ENCODE results near the gene NEDD4. TPM values are rescaled to one million over a fixed set of nuclear protein-coding genes. Genes with fewer than 3 reads are reported as not detected.
A peak's percentile ranks its signal among the peaks of the same experiment; 100 is the strongest.

Gene NEDD4
- total and polyA plus RNA-seq, 2 of the 4 experiments (the other 2 are of a cell fraction), result 27.4 to 80.7 TPM

- H2BK15ac ChIP-seq (ENCODE audit: low read depth, low read length), result no peak overlapping the region
- BruUV-seq (replicated peaks), result no TSS peak
- H3K79me1 ChIP-seq (ENCODE audit: low read depth in 1 of 2, low read length in 2 of 2), result peaks cover 2 to 34% of the 10 kb centered on the region in 2 experiments
- no peak overlapping the region for H3K14ac ChIP-seq (replicated peaks; ENCODE audit: low read depth, low read length)
- ATAC-seq (ENCODE audit: low read depth) (no peak), DNase-seq (no peak)
- H3K4me2 ChIP-seq (ENCODE audit: low read depth, low read length), result no peak overlapping the region
- H2AK5ac ChIP-seq (ENCODE audit: low read depth, low read length), result no peak overlapping the region
- intact Hi-C loops (cut with micrococcal nuclease), result loop anchor here (5.0 kb wide), 1 partner anchor 40 kb away; no protein-coding TSS in a partner anchor
- dilution Hi-C loops (cut with HindIII; ENCODE audit: low sequenced_read_pairs, unreplicated experiment), result no loop called here
- no peak overlapping the region for H2AFZ ChIP-seq (replicated peaks; ENCODE audit: low read length, poor library complexity)
- no peak overlapping the region for H4K91ac ChIP-seq (ENCODE audit: insufficient read depth, low read depth, low read length)
- H4K5ac ChIP-seq (ENCODE audit: low read depth, low read length), result no peak overlapping the region
- H3K4ac ChIP-seq (ENCODE audit: low read depth, low read length), result no peak overlapping the region
- CTCF ChIA-PET, result no interaction called here
- no peaks in the 10 kb centered on the region for H3K36me3 ChIP-seq (ENCODE audit: control insufficient read depth, insufficient read depth, low read length)
- no peak for TF ChIP-seq MAZ (IDR thresholded peaks at IDR 0.05; ENCODE audit: borderline replicate concordance, low read depth, low read length)
- peak; percentile 47; the same call in 1 of the 2 replicates for TF ChIP-seq CEBPB (IDR thresholded peaks at IDR 0.05; ENCODE audit: low read depth, low read length)
- no peak overlapping the region for H3K23ac ChIP-seq (ENCODE audit: low read depth, low read length)
- H2AK9ac ChIP-seq (replicated peaks; ENCODE audit: low read depth, low read length, poor library complexity), result no peak overlapping the region
- H3K9me3 ChIP-seq (ENCODE audit: control insufficient read depth, insufficient read depth, low read length), result no peaks in the 10 kb centered on the region
- H3K9ac ChIP-seq (ENCODE audit: low read depth, low read length), result no peak overlapping the region
- in situ Hi-C loops (cut with MboI; ENCODE audit: low sequenced_read_pairs), result no loop called here
- no peak overlapping the region for H2BK5ac ChIP-seq (ENCODE audit: low read depth, low read length, poor library complexity, severe bottlenecking)
- H3K56ac ChIP-seq (ENCODE audit: extremely low read depth, insufficient read depth, low read length), result no peak overlapping the region
- H4K20me1 ChIP-seq (ENCODE audit: insufficient read depth, low read length), result peaks cover 10% of the 10 kb centered on the region; the same call in 1 of the 2 replicates
- H3K4me3 ChIP-seq (ENCODE audit: insufficient read depth, low read depth, low read length), result no peak overlapping the region
- no peak overlapping the region for H2BK120ac ChIP-seq (ENCODE audit: low read depth, low read length)
- POLR2A ChIA-PET (ENCODE audit: unreplicated experiment), result no interaction called here
- H3K27me3 ChIP-seq (ENCODE audit: control insufficient read depth, insufficient read depth, low read length), result no peaks in the 10 kb centered on the region
- H4K8ac ChIP-seq (ENCODE audit: low read depth in 2 of 2, low read length in 2 of 2), result no peak overlapping the region
- H3K4me1 ChIP-seq (ENCODE audit: control insufficient read depth, insufficient read depth, low read length), result no peaks in the 10 kb centered on the region
- no peaks in the 10 kb centered on the region; the same call in 1 of the 2 replicates for H3K9me1 ChIP-seq (ENCODE audit: insufficient read depth, low read length)
- H3K27ac ChIP-seq (ENCODE audit: insufficient read depth, low read length), result no peak overlapping the region
- H2BK20ac ChIP-seq (ENCODE audit: low read depth, low read length), result no peak overlapping the region
- WGBS, 2 experiments (ENCODE audit: extremely low coverage in 2 of 2, insufficient read length in 1 of 2), result no CpG with 5 or more reads among the region's 1 CpG
- no peak overlapping the region for H3K18ac ChIP-seq (ENCODE audit: low read depth, low read length)
These were observed 16.2 kb downstream of the NEDD4 start for GRCh38 chr15:55977231-55977630.

Data from IMR-90 (cell line).